Cardiac fibroblast (primary cell): Measurements from ENCODE around the gene CTSZ.
"Not testable (repeated sequence)": the region's sequence is repeated elsewhere in the genome, so short reads cannot be mapped to it uniquely, and the experiment has no call there.

ENCODE experiments used
- DNase-seq, 2 donors: peaks; one replicate each; pipeline versions ENCODE4 v3.0.0 to v3.0.0-alpha.2; 2010; ENCODE audit warnings: low read depth in 2 of 2
- H3K4me3 ChIP-seq, 2 donors: replicated peaks in 1 of 2; 1 replicate in 1 of 2; 2 replicates in 1 of 2; pipeline ENCODE4 v1.5.1; 2011; ENCODE audit warnings: low read depth in 2 of 2, low read length in 2 of 2, mild to moderate bottlenecking in 2 of 2, moderate library complexity in 1 of 2
- TF ChIP-seq, protein P1 (sequence below): IDR thresholded peaks from one replicate; pipeline ENCODE4 v1.5.1; 2011; ENCODE audit warnings: low read depth, mild to moderate bottlenecking, low read length, inconsistent platforms

CTSZ gene

DNA sequence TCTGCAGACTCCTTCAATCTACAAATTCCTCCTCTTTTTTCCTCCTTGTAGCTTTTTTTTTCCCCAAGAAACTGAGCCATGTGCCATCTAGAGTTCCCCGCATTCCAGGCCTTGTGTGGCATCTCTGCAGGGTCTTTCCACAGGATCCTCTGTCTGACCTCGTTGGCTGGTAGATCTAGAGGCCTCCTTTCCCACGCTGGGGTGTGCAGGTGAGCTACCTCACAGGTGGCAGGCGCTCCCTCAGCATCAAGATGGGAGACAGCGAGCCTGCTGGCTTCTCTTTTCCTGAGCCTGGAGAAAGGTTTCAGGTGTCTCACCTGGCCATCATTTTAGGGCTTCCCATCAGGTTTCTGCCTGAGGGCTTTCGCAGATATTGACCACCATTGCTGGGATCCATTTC is 35.6 kb downstream of the CTSZ start:
- TF ChIP-seq, protein P1, sequence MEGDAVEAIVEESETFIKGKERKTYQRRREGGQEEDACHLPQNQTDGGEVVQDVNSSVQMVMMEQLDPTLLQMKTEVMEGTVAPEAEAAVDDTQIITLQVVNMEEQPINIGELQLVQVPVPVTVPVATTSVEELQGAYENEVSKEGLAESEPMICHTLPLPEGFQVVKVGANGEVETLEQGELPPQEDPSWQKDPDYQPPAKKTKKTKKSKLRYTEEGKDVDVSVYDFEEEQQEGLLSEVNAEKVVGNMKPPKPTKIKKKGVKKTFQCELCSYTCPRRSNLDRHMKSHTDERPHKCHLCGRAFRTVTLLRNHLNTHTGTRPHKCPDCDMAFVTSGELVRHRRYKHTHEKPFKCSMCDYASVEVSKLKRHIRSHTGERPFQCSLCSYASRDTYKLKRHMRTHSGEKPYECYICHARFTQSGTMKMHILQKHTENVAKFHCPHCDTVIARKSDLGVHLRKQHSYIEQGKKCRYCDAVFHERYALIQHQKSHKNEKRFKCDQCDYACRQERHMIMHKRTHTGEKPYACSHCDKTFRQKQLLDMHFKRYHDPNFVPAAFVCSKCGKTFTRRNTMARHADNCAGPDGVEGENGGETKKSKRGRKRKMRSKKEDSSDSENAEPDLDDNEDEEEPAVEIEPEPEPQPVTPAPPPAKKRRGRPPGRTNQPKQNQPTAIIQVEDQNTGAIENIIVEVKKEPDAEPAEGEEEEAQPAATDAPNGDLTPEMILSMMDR: no peak
- H3K4me3 ChIP-seq: no peak overlapping the region
- DNase-seq: no peak

DNA sequence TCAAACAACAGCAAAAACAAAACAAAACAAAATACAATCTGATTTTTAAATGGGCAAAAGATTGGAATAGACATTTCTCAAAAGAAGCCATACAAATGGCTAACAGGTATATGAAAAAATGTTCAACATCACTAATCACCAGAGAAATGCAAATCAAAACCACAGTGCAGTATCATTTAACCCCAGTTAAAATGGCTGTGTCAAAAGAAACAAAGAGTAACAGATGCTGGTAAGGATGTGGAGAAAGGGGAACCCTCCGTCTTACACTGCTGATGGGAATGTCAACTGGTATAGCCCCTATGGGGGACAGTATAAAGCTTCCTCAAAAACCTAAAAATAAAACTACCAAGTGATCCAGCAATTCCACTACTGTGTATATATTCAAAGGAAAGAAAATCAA is 36.9 kb downstream of the CTSZ start:
- DNase-seq: no peak
- H3K4me3 ChIP-seq: no peak overlapping the region
- TF ChIP-seq, protein P1: no peak

DNA sequence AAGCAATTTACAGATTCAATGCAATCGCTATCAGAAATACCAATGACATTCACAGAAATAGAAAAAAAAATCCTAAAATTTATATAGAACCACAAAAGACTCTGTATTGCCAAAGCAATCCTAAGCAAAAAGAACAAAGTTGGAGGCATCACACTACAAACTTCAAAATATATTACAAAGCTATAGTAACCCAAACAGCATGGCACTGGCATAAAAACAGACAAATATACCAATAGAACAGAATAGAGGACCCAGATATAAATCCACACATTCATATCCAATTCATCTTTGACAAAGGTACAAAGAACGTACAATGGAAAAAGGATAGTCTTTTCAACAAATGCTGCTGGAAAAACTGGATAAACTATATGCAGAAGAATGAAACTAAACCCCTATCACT is 37.6 kb downstream of the CTSZ start:
- DNase-seq: no peak
- TF ChIP-seq, protein P1: no peak
- no peak overlapping the region for H3K4me3 ChIP-seq

DNA sequence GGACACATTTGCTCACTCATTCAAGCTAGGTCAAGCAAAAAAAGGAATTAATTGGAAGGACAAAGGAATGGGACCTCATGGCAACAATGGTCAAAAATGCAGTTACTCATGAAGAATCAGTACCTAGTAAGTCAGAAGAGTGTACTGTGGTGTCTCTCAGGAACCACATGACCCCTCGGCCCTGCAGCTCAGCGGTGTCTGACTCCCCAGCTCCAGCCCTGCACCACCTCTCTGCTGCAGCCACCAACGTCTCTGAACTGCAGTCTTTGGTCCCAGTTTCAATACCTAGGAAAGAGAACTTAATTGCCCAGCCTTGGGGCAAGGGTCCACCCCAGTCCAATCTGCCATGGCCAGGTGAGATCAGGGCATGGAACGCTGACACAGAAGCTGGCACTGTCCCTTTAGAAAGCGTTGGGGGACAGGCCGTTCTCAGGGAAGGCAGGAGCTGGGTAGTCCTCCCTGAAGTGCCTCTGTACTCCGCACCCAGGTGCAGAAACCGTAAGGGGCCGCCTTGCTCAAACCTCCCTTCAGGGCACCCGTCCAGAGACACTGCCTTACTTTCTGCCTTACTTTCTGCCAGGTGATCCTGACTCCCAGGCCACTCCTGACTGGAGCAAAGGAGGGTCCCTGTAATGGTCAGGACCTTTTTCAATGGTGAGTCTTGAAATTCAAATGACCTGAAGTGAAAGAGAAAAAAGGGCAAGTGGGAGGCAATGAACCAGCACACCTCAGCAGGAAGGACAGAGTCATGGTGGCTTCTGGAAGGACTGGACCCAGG is 39.2 kb downstream of the CTSZ start:
- TF ChIP-seq, protein P1: no peak
- H3K4me3 ChIP-seq: no peak overlapping the region
- DNase-seq: no peak

DNA sequence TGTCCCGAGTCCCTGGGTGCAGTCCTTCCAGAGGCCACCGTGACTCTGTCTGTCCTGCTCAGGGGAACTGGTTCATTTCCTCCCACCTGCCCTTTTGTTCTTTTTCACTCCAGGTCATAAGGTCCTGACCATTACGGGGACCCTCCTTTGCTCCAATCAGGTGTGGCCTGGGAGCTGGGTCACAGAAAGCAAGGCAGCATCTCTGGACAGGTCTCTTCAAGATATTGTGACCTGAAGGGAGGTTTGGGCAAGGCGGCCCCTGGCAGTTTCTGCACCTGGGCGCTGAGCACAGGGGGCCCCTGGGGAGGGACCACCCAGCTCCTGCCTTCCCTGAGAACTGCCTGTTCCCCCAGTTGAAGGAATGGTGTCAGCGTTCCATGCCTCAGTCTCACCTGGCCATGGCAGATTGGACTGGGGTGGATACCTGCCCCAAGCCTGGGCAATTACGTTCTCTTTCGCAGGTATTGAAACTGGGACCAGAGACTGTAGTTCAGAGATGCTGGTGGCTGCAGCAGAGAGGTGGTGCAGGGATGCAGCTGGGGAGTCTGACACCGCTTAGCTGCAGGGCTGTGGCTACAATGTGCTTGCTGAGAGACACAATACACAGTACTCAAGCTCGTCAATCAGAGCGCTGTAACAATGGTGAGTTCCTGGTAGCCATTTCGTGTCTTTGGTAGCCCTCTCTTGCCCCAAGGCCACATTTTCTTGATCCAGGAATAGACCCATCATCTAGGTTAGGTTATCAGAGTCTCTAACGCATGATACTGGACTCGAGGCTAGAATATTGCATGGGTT is 41.6 kb downstream of the CTSZ start:
- no peak overlapping the region for H3K4me3 ChIP-seq
- no peak for DNase-seq
- TF ChIP-seq, protein P1: no peak

DNA sequence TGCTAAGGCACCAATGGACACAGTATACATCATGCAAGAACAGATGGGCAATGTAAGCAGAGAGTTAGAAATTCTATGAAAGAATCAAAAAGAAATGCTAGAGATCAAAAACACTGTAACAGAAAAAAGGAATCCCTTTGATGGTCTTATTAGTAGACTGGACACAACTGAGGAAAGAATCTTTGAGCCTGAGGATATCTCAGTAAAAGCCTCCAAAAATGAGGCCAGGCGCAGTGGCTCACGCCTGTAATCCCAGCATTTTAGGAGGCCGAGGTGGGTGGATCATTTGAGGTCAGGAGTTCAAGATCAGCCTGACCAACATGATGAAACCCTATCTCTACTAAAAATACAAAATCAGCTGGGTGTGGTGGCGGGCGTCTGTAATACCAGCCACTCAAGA is 43.1 kb downstream of the CTSZ start:
- not testable (repeated sequence) for H3K4me3 ChIP-seq, DNase-seq

DNA sequence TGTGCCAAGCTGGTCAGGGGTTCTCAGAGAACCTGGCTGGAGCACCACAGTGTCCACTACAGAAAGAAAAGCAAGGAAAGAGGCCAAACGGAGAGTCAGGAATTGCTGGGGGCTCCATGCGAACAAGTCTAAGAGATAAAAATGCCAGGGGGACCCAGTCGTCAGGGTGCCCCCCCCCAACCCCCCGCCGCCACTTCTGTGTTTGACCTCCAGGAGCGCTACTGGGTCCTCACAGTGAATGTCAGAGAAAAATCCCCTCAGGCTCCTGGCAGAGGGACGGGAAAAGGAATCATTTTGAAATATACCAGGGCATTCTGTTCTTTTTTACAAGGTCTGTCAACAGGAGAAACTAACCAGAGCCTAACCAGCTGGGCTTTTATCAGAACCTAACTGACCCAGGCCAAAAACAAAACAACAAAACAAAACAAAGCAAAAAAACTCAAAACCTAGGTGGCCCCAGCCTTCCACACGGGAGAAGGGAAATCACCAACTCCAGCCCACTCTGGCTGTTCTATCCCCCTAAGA is 43.9 kb downstream of the CTSZ start:
- TF ChIP-seq, protein P1: no peak
- H3K4me3 ChIP-seq: no peak overlapping the region
- DNase-seq: no peak
